Activated T-cell treated with anti-CD3 and anti-CD28 coated beads for 1 hour (primary cell): Measurements from ENCODE around the gene CTNNA3.

Experiments used
- DNase-seq: peaks from one replicate; pipeline ENCODE4 v3.0.0-alpha.2; 2020; ENCODE audit warnings: low read depth

The CTNNA3 gene

DNA sequence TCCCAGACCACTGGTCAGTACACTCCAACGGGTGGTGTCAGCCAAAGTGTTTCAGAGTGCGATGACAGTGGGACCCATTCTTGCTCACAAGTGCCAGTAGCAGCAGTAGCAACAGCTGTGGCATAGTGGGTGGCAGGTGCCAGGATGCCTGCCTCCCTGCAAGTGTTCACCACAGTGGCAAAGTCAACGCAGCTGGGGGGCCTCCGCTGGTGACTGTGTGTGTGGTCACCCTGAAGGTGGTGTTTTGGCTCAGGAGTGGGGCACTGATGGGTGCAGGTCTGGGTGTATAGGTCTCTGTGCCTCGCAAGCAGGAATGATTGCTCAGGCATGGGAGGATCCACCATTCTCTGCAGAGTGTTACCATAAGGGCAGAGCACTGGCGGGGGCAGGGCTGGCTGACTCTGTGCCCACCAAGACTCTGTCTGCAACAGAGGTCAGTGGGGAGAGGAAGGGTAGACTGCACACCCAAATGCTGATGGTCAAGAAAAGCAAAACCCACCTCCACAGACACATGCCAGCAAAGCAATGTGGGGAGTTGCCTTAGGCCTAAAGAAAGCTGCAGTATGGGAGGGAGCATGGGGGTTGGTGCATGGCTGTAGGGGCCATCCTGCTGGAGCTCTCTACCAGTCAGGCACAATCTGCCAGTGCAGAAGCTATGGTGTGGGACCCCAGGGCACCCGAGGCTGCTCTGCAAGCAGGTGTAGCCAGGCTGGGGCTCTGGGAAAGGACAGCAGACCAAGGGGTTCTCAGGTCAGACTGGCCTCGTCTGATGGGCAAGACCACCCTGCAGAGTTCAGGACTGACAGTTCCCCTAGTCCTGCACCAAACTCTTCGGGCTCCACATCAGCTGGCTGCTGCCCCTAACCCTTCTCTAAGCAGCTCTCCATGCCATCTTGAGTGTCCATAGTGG lies 368.1 kb downstream of the CTNNA3 start:
- no peak for DNase-seq

DNA sequence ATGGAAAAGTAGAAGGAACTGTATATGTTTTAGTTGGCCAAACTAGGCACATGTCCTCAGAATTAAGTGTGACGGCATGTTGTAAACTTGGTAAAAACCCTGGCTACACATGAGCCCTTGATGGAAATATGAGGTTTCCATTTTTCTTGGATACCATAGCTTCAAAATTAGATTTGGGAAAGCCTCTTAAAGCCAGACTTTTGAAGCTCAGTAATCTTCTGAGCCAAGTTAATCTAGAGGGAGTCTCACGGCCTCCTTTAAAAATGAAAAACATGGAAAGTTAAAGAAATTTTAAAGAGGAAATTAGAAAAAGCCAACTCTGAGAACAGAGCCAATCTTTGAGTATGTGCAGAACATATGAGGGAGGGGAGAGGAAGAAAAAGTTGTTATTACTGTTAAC lies 376.0 kb downstream of the CTNNA3 start:
- DNase-seq, result no peak

DNA sequence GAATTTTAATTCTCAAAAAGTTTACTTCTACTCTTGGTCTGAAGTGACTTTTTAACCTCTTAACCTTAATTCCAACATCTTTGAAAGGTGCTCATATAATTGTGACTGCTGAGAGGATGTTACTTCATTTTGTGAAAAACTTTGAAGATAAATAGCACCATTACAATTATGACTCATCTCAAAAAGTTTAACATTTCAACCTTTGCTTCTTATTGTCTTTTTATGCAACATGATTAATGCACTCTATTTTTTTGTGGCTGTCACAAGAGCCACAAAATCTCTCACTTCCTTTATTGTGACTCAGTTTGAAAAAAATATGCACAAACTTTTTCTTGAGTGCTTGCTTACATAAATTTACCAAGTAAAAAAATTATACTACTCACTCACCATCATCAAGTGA lies 387.1 kb downstream of the CTNNA3 start:
- DNase-seq, result no peak

DNA sequence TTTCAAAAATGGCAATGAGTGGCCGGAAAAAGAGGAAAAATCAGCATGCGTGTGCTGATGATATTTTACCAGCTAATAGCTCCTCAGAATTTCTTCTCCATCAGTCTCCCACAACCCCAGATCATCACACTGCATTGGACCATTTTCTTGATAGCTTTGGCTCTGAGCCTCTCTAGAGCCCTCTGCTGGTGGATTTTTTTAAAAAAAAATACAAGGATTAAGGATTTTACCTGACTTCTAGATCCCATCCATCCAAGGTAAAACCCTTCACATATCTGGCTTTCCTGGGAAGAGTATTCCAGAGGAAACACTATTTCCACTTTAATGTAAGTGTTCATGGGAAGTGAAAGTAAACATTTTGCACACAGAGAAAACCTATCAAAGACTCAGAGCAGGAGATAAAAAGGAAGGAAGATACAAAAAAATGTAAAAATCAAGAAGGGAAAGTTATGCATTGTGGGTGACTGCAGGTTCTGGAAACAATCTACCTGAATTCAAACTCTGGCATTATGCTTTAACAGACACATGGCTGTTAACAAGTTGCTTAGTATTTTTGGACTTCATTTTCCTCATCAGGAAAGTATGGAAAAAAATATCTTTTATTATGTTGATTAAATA lies 389.3 kb downstream of the CTNNA3 start:
- no peak for DNase-seq

DNA sequence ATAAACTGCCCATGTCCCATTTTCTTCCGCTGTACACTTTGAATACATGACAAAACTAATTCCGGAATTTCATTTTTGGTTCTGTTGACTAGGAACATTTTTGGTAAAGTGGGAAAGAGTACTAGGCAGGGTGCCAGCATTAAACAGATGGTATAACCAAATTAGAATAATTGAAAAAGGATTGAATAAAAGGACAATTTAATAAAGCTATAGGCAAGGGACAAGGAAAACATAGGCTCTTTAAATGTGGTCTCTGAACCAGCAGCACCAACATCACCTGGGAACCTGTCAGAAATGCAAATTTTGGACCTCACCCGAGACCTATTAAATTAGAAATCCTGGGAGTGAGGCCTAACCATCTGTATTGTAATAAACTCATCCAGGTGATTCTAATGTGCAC lies 393.3 kb downstream of the CTNNA3 start:
- no peak for DNase-seq

GRCh38 chr10:67299761-67300160 lies 396.2 kb downstream of the CTNNA3 start:
- DNase-seq, result no peak

GRCh38 chr10:67297637-67298181 lies 398.3 kb downstream of the CTNNA3 start:
- DNase-seq, result no peak

- DNase-seq, result no peak
Measured at GRCh38 chr10:67296926-67297325, 399.1 kb downstream of the CTNNA3 start.

DNA sequence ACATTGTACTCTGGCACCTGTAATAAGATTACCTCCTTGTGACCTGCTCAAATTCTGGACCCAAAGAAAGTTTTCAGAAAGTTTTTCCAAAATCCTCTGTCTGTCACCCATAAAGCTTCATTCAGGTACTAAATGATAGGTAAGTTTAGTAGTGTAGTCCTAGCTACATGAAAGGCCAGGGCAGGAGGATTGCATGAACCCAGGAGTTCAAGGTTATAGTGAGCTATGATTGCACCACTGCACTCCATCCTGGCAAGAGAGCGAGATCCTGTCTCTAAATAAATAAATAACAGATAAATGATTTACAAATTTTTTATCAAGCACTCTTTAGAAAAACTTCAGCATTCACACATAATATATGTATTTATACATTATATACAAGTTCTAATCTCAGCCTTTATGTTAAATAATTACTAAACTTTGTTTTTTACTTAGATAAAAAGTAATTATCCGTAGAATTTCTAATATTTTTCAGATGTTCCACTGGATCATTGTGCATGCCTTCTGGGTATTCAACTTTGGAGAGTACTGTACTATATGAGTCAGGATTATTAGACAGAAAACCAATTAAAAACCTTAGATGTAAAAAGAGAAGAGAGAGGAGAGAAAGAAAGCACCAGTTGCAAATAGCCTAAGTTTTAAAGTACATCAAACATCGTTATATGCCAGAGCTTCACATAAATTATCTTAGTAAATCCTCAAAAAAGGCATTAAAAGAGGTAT lies 407.1 kb downstream of the CTNNA3 start:
- DNase-seq, result no peak

DNA sequence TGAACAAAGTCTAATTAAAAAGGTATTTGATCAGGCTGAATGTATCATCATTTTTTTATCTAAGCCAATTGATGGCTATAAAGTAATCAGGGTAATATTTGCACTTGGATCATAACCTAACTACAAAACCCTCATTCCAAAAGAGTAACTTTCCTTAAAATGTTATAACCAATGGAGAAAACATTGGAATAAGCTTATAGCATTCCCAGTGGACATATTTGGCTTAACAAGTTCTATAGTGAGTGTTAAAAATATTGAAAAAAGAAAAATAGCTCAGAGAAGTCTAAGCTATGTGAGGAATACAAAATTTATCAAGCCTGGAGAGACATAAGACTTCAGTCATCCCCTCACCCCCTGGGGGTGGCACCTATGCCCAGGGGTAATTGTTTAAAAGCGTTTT lies 411.4 kb downstream of the CTNNA3 start:
- DNase-seq, result no peak

DNA sequence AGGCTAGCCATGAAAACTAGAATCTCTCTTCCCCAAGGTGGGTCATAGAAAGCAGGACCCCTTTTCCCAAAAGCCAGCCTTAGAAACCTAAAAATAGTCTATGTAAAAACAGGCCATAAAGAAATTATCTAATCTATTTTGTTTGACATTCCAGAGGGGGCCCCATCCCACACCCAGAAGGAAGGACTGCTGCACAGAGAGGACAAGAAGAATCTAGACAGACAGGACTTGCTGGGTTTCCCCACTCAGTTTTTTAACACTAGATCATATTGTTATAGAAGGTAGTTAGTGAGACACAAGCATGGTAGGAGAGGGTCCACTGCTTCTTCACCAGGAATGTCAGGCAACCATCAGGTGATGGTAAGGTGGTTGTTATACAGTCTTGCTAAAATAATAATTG lies 413.1 kb downstream of the CTNNA3 start:
- DNase-seq, result no peak

- no peak for DNase-seq
Measured at GRCh38 chr10:67280405-67280804, 415.6 kb downstream of the CTNNA3 start.

DNA sequence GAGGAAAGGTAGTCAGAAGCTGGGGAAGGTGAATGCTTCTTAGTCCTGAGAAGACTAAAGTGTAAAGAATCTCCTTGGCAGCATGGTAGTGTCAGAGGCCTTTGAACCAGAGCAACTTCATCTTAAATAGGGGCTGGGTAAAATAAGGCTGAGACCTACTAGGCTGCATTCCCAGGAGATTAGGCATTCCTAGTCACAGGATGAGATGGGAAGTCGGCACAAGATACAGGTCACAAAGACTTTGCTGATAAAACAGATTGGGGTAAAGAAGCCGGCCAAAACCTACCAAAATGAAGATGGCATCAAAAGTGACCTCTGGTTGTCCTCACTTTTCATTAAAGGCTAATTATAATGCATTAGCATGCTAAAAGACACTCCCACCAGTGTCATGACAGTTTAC lies 418.6 kb downstream of the CTNNA3 start:
- no peak for DNase-seq

- no peak for DNase-seq
Measured at GRCh38 chr10:67269828-67270227, 426.2 kb downstream of the CTNNA3 start.

DNA sequence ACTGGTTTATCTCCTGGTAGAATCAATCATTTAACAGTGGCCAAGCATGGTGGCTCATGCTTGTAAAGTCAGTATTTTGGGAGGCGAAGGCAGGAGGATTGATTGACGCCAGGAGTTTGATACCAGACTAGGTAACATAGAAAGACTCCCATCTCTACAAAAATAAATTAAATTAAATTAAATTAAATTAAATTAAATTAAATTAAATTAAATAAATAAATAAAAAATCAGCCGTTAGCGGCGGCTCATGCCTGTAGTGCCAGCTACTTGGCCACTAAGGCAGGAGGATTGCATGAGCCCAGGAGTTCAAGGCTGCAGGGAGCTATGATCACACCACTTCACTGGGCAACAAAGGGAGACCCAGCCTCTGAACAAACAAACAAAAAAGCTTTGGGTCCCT lies 427.8 kb downstream of the CTNNA3 start:
- DNase-seq, result no peak

GRCh38 chr10:67262675-67263074 lies 433.3 kb downstream of the CTNNA3 start:
- DNase-seq, result no peak

DNA sequence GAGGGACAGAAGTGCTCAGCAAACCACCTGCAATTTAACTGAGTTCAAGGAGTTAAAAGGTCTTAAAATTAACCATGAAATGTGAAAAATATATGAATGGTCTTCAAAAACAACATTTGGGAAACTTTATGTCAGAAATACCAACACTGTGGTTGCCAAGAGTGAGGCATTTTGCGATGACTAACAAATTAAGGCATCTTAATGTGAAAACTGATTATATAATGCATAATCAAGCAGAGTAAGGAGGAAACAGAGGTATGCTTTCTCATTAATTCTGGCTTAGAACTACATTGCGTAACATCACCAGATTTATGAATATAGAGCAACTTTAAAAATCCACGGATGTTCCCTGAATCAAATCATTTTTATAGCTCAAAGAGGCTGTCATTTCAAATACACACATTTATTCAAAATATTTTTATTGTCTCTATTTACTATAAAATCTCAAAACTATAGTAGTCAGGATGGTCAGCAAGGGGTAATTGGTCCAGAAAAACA lies 434.6 kb downstream of the CTNNA3 start:
- DNase-seq, result no peak

DNA sequence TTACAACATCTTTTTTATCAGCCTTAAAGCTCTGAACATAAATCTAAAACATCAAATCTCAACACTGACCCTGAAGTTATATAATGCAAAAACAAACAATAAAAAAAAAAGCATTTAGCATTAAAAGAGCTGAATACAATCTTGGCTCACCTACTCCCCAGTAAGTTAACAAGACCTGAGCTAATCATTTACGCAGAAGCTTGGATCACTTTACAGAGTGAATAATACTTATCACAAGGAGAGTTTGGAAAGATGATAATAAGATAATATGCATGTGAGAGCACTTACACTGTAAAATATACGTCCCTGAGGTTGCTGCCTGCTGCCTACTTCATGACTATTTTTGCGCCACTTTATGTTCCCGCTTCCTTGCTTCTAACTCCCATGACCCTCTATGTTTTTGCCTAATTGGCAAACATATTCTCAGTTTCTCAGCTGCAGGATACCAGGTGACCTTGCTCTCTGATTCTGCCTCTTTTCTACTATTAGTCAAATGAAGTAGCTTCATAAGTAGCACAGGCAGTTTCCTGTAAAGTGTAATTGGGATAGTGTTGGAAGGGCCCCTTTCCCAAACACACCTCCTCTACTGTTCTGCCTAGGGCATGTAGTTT lies 436.6 kb downstream of the CTNNA3 start:
- DNase-seq, result no peak

GRCh38 chr10:67257427-67258144 lies 438.4 kb downstream of the CTNNA3 start:
- DNase-seq, result no peak

- DNase-seq, result no peak
Measured at GRCh38 chr10:67257018-67257417, 439.0 kb downstream of the CTNNA3 start.

DNA sequence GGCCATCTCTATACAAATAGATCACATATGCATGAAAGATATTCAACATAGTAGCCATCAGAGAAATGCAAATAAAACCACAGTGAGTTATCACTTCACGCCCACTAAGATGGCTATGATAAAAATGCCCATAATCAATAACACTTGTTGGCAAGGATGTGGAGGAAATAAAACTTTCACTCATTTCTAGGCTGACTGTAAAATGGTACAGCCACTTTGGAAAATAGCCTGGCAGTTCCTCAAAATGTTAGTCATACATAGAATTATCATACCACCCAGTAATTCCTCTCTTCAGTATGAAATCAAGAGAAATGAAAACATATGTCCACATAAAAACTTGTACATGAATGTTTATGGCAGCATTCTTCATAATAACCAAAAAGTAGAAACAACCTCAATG lies 445.3 kb downstream of the CTNNA3 start:
- no peak for DNase-seq
